Measurements from ENCODE around the gene PKN1.

PKN1 gene

GRCh38 chr19:14407605-14408484, 25.3 kb upstream of the PKN1 start:
- no peak for DNase-seq

GRCh38 chr19:14408491-14409145, 24.5 kb upstream of the PKN1 start:
- no peak for DNase-seq

DNA sequence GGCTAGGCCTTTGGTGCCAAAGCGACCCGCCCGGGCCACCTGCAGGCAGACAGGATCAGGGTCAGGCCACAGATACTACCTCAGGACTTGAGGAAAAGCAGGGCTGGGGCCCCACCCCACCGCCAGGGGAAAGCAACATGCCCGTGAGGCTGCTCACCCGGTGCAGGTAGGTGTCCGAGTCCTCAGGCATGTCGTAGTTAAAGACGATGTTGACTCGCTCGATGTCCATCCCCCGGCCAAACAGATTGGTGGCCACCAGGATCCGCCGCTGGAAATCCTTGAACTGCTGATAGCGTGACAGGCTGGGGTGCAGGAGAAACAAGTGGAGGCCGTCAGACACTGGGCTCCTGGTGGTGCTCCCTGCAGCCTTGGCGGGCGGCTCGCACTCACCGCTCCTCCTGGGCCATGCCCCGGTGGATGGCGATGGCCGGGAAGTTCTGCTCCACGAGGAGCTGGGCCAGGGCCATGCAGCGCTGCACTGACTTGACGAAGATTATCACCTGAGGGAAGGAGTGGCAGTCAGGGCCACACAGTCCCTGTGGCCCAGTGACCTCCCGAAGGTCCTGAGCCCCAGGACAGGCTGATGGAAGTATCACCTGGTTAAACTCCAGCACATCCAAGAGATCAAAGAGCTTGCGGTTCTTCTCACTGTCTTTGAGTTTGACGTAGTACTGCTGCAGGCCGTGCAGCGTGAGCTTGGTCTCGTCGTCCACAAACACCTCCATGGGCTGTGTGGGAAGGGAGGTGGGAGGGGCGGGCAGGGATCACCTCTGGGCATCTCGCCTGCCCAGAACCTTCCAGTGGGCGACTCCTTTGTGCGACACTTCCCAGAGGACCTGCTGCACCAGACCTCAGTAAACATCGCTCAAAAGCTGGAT, 23.7 kb upstream of the PKN1 start:
- DNase-seq, result no peak

- DNase-seq, result peak in 1 of 2 donors; percentile 41
Measured at GRCh38 chr19:14410091-14411051, 22.7 kb upstream of the PKN1 start.

- DNase-seq, result no peak
Measured at GRCh38 chr19:14411161-14411937, 21.8 kb upstream of the PKN1 start.

GRCh38 chr19:14411938-14412245, 21.2 kb upstream of the PKN1 start:
- no peak for DNase-seq

GRCh38 chr19:14412324-14412995, 20.6 kb upstream of the PKN1 start:
- no peak for DNase-seq

DNA sequence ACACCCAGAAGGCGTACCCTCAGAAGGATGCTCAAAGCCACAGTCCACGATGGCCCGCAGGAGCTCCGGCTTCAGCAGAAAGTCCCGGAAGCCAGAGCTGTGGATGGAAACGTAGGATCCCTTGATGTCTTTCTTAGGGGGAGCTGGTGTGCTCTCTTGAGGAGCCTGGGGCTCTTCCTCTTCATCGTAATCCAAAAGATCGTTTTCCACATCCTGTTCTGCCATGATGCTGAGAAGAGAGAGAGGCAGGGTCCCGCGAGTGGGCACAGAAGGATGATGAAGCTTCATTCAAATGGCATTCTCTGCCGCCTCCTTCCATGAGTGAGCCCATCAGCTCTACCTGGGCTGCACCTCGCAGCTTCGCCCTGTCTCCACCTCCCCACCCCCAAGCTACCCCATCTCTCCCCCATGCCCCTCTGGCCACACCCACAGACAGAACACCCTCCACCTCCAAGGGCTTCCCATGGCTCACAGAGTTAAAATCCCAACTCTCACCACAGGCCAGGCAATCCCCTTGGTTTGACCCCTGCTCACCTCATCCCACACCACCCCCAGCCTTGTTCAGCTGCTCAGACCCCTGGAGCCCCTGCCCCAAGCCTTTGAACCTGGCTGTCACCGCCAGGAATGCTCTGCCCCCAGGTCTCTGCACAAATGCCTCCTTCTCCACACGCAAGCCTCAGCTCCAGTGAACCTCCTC, 20.0 kb upstream of the PKN1 start:
- DNase-seq, result no peak

- no peak for DNase-seq
Measured at GRCh38 chr19:14413693-14414181, 19.4 kb upstream of the PKN1 start.

- DNase-seq, result no peak
Measured at GRCh38 chr19:14414926-14415690, 18.0 kb upstream of the PKN1 start.

DNA sequence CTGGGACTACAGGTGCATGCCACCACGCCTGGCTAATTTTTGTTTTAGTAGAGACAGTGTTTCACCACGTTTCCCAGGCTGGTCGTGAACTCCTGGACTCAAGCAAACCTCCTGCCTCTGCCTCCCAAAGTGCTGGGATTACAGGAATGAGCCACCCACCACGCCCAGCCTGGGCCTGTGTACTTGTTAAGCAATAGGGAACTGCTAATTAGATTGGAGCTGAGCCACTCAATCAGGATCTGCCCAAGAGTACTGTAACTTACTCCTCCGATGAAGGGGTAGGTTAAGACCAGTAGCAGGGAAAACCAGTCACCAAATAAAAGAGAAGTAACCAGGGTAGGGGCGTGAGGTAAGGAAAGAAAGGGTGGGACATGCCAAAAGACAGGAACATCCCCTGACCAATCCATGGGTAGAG, 16.3 kb upstream of the PKN1 start:
- DNase-seq, result no peak

GRCh38 chr19:14418856-14419105, 14.3 kb upstream of the PKN1 start:
- DNase-seq, result no peak

GRCh38 chr19:14419106-14419813, 13.8 kb upstream of the PKN1 start, which contains the start of gene DDX39A:
Gene DDX39A (minus strand): TSS chr19:14419341. CDS start chr19:14413220, 6,121 bp downstream.
- peak; percentile 95 to 97 for DNase-seq

DNA sequence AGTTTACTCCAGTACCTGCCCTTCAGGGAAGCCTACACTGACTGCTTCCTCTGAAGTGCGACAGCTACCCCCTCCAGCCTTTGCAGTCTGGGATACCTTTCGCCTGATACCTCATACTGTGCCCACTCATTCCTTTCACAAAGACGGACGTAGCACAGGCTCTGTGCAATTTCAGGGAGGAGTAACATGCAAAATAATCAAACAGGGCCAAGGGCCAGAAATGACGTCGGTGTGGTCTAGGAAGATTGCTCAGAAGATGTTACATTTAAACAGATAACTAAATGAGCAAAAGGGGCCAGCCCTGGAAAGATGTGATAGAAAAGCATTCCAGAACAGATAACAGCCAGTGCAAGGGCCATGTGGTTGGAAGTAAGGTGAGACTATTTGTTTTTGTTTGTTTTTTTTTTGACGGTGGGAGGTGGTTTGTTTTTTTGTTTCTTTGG, 7.4 kb upstream of the PKN1 start:
- DNase-seq, result no peak

DNA sequence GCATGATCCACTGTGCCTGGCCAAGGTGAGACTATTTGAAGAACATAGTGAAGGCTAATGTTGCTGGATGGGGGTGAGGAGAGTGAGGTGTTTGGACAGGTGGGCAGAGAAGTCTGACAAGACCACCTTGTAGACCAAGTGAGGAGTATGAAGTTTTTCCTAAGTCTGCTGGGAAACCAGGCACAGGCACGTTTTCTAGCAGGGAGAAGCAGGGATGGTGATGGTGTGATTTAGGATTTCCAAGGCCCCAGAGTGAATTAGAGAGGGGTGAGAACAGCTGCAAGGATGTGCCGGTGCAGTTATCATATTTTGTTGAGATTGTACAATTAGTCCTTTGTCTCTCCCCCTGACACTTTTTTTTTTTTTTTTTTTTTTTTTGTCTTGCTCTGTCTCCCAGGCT, 5.6 kb upstream of the PKN1 start:
- DNase-seq, result no peak

GRCh38 chr19:14428882-14429416, 4.2 kb upstream of the PKN1 start:
- DNase-seq, result no peak

DNA sequence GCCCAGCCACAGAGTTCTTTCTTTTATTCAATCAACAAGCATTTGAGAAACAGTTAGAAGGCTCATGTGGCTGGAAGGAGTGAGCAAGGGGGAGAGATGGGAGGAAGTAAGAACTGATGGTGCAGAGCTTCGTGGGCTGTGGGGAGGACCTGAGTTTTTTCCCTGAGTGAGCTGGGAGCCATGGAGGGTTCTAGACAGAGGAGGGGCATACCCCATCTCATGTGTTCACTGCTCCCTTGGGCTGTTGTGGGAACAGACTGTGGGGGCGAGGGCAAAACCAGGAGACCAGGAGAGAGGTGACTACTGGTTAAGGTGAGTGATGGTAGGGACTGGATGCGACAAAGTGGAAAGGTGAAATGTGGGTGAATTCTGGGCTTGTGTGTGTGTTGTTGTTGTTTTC, 2.4 kb upstream of the PKN1 start:
- no peak for DNase-seq
